SJSA1 (cell line): ENCODE data around the gene PDZD4. TPM values are rescaled to one million over a fixed set of nuclear protein-coding genes. Genes with fewer than 3 reads are reported as not detected.

Experiments
- DNase-seq, 2 experiments: peaks; one replicate each; pipeline ENCODE4 v3.0.0-alpha.2; 2015 to 2020; ENCODE audit warnings: low spot score in 2 of 2, low read depth in 1 of 2
- H3K27ac ChIP-seq: fragments of 250-450 bp; sonication (Bioruptor Pico); 2 replicates; pipeline ENCODE4 v1.5.1; 2020; ENCODE audit warnings: mild to moderate bottlenecking, moderate library complexity
- H3K27me3 ChIP-seq: fragments of 250-450 bp; sonication (Bioruptor Pico); replicated peaks from 2 replicates; pipeline ENCODE4 v1.5.1; 2020; ENCODE audit warnings: mild to moderate bottlenecking, moderate library complexity
- H3K36me3 ChIP-seq: fragments of 250-450 bp; sonication (Bioruptor Pico); 2 replicates; pipeline ENCODE4 v1.5.1; 2020; ENCODE audit warnings: mild to moderate bottlenecking
- H3K4me1 ChIP-seq: fragments of 250-450 bp; sonication (Bioruptor Pico); replicated peaks from 2 replicates; pipeline ENCODE4 v1.6.1; 2021; ENCODE audit warnings: mild to moderate bottlenecking
- H3K4me3 ChIP-seq: fragments of 250-450 bp; sonication (Bioruptor Pico); 2 replicates; pipeline ENCODE4 v1.5.1; 2020; ENCODE audit warnings: mild to moderate bottlenecking
- H3K9me3 ChIP-seq: fragments of 250-450 bp; sonication (Bioruptor Pico); replicated peaks from 2 replicates; pipeline ENCODE4 v1.5.1; 2020; ENCODE audit warnings: mild to moderate bottlenecking
- total RNA-seq: library from RNA; depleted of rRNA; stranded (reverse); fragments of >200 nt; shearing (Covaris generic); gene quantifications from 2 replicates; pipeline ENCODE4 v1.2.3, GENCODE V29; 2014; rRNA removed

PDZD4 gene
- total RNA-seq, 1 experiment from 2014 or later = 0.79 TPM

- H3K27me3 ChIP-seq = no peaks in the 10 kb centered on the region
- H3K27ac ChIP-seq = no peak overlapping the region
- H3K36me3 ChIP-seq = no peaks in the 10 kb centered on the region
- peaks cover 26% of the 10 kb centered on the region for H3K4me1 ChIP-seq
- DNase-seq = no peak
- H3K9me3 ChIP-seq = no peaks in the 10 kb centered on the region
- H3K4me3 ChIP-seq = no peak overlapping the region
These were observed 63.3 kb downstream of the PDZD4 start for GRCh38 chrX:153766871-153767673.

GRCh38 chrX:153766098-153766817 is 64.1 kb downstream of the PDZD4 start:
- peak; percentile 71 to 84 for DNase-seq
- no peaks in the 10 kb centered on the region for H3K27me3 ChIP-seq
- H3K27ac ChIP-seq = peak overlapping the region; percentile 47
- H3K4me1 ChIP-seq = peaks cover 26% of the 10 kb centered on the region
- no peaks in the 10 kb centered on the region for H3K9me3 ChIP-seq
- H3K4me3 ChIP-seq = peak overlapping the region; percentile 30
- no peaks in the 10 kb centered on the region for H3K36me3 ChIP-seq

GRCh38 chrX:153765138-153766079 is 64.9 kb downstream of the PDZD4 start:
- H3K4me1 ChIP-seq = peaks cover 26% of the 10 kb centered on the region
- no peaks in the 10 kb centered on the region for H3K27me3 ChIP-seq
- H3K36me3 ChIP-seq = no peaks in the 10 kb centered on the region
- peak overlapping the region; percentile 47 for H3K27ac ChIP-seq
- no peaks in the 10 kb centered on the region for H3K9me3 ChIP-seq
- no peak for DNase-seq
- H3K4me3 ChIP-seq = peak overlapping the region; percentile 30

GRCh38 chrX:153764786-153765137 is 65.6 kb downstream of the PDZD4 start:
- Histone ChIP-seq H3K36me3 (no peaks in the 10 kb centered on the region), H3K27me3 (no peaks in the 10 kb centered on the region), H3K4me3 (no peak overlapping the region), H3K9me3 (no peaks in the 10 kb centered on the region), H3K4me1 (peaks cover 26% of the 10 kb centered on the region), H3K27ac (no peak overlapping the region)
- no peak for DNase-seq

DNA sequence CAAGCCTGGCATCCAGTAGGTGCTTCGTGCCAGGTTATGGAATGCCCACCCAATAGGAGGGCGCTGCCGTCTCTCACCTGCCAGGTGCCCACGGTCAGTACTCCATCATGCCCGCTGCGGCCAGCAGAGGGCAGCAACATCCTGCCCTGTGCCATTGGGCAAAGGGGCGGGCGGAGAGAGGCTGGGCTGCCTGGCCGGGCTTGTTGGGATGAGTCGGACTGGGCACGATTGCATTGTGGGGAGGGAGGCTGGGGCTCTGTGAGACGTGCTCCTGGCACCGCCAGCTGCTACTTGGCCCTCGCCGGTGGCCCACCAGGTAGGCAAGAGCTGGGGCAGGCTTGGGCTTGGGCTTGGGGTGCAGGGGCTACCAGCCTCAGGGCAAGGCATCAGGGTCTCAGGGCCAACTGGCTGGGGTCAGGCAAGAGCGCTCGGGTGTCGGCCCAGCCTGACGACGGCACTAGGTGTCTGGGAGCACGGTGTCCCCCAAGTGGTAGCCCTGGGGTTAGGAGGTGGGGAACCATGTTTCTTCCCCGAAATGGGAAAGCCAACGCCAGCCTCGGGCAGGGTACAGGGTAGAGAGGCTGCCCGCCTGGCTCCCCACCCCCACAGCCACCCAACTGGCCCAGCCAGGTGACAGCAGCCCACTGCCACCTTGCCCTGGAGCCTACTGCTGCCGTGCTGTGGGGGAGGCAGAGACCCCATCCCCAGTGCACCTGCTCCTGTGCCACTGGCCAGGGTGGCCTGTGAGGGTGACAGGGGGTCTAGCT is 66.2 kb downstream of the PDZD4 start, which contains the start of gene PLXNB3:
TSS of gene PLXNB3 (plus strand) at position 261 of the 767 bp plus-strand sequence. CDS start 1,287 bp downstream, outside the sequence.
- DNase-seq = peak; percentile 50 to 84
- Histone ChIP-seq H3K4me1 (peaks cover 26% of the 10 kb centered on the region), H3K36me3 (no peaks in the 10 kb centered on the region), H3K27me3 (no peaks in the 10 kb centered on the region), H3K27ac (no peak within 1 kb of the TSS), H3K9me3 (no peaks in the 10 kb centered on the region), H3K4me3 (peak within 1 kb of the TSS; percentile 19; the same call in 1 of the 2 replicates)

DNA sequence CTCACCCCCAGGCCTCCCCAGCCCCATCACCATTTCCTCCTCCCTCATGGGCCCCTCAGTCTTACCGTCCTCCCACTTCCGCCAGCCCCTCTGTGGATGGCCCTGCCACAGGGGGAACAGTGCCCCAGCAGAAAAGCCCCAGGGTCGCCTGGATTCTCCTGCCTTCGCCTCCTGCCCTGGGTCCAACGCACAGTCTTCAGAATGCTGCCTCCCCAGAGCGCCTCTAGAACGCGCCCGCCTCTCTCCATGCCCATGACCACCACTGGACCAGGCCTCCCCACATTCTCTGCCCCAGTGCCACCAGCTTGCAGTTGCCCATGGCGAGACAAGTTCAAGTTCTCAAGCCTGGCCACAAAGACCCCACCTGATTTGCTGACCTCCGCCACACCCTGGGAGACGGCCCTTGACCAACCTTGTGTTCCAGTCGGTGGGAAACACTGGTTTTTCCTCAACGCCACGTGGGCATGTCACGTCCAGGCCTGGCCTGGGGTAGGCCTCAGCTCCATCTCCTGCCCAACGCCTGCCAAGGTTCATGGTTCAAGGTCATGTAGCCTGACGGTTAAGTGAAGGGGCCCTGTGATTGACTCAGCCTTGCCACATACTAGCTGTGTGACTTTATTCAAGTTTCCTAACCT is 66.9 kb downstream of the PDZD4 start:
- Histone ChIP-seq H3K27me3 (no peaks in the 10 kb centered on the region), H3K4me1 (peaks cover 26% of the 10 kb centered on the region), H3K27ac (no peak overlapping the region), H3K36me3 (no peaks in the 10 kb centered on the region), H3K9me3 (no peaks in the 10 kb centered on the region), H3K4me3 (no peak overlapping the region)
- no peak for DNase-seq

- DNase-seq = no peak
- H3K27ac ChIP-seq = no peak overlapping the region
- no peaks in the 10 kb centered on the region for H3K27me3 ChIP-seq
- no peak overlapping the region for H3K4me3 ChIP-seq
- H3K4me1 ChIP-seq = peaks cover 26% of the 10 kb centered on the region
- H3K36me3 ChIP-seq = no peaks in the 10 kb centered on the region
- no peaks in the 10 kb centered on the region for H3K9me3 ChIP-seq
These were observed 67.6 kb downstream of the PDZD4 start for GRCh38 chrX:153762626-153763173.

- Histone ChIP-seq H3K4me1 (peaks cover 25% of the 10 kb centered on the region), H3K27ac (no peak overlapping the region), H3K36me3 (no peaks in the 10 kb centered on the region), H3K4me3 (no peak overlapping the region), H3K27me3 (no peaks in the 10 kb centered on the region), H3K9me3 (no peaks in the 10 kb centered on the region)
- DNase-seq = no peak
These were observed 68.5 kb downstream of the PDZD4 start for GRCh38 chrX:153761863-153762262.

- Histone ChIP-seq H3K9me3 (no peaks in the 10 kb centered on the region), H3K4me3 (no peak overlapping the region), H3K4me1 (no peaks in the 10 kb centered on the region), H3K27ac (no peak overlapping the region), H3K27me3 (no peaks in the 10 kb centered on the region), H3K36me3 (no peaks in the 10 kb centered on the region)
- DNase-seq = no peak
These were observed 75.2 kb downstream of the PDZD4 start for GRCh38 chrX:153755136-153755535.

Other genes with a start within 250 kb of the PDZD4 start
- gene CCNQ, start 231.4 kb downstream of the PDZD4 start, total RNA-seq = 39.9 and 49.3 TPM in 2 replicates
- gene DUSP9, start 183.3 kb downstream of the PDZD4 start, total RNA-seq = 0.08 TPM in 1 of 2 replicates, not detected in the other
- gene PNCK, start 156.7 kb downstream of the PDZD4 start, total RNA-seq = not detected in 2 replicates
- gene SLC6A8, start 142.6 kb downstream of the PDZD4 start, total RNA-seq = 0.66 and 2.7 TPM in 2 replicates
- gene BCAP31, start 106.2 kb downstream of the PDZD4 start, total RNA-seq = 188 and 249 TPM in 2 replicates
- gene ABCD1, start 105.7 kb downstream of the PDZD4 start, total RNA-seq = 9.9 and 10.3 TPM in 2 replicates
- 0.03 and 1.3 TPM in 2 replicates for gene PLXNB3, start 66.3 kb downstream of the PDZD4 start, total RNA-seq
- not detected in 2 replicates for gene SRPK3, start 49.5 kb downstream of the PDZD4 start, total RNA-seq
- gene IDH3G, start 36.2 kb downstream of the PDZD4 start, total RNA-seq = 51.0 and 80.1 TPM in 2 replicates
- gene SSR4, start 35.9 kb downstream of the PDZD4 start, total RNA-seq = 139 and 225 TPM in 2 replicates
- gene L1CAM, start 55.6 kb upstream of the PDZD4 start, total RNA-seq = 0.05 TPM in 1 of 2 replicates, not detected in the other
- not detected in 2 replicates for gene AVPR2, start 74.1 kb upstream of the PDZD4 start, total RNA-seq
- 0.63 TPM in 1 of 2 replicates, not detected in the other for gene ARHGAP4, start 95.7 kb upstream of the PDZD4 start, total RNA-seq
- gene NAA10, start 104.5 kb upstream of the PDZD4 start, total RNA-seq = 119 and 155 TPM in 2 replicates
- 0.11 TPM in 1 of 2 replicates, not detected in the other for gene RENBP, start 114.1 kb upstream of the PDZD4 start, total RNA-seq
- 24.6 and 42.8 TPM in 2 replicates for gene HCFC1, start 141.3 kb upstream of the PDZD4 start, total RNA-seq
- gene TMEM187, start 142.2 kb upstream of the PDZD4 start, total RNA-seq = 1.1 TPM in 1 of 2 replicates, not detected in the other
- 70.7 and 81.3 TPM in 2 replicates for gene IRAK1, start 189.4 kb upstream of the PDZD4 start, total RNA-seq